Stimulated activated CD4-positive, alpha-beta T cell treated with anti-CD3 and anti-CD28 coated beads, Interleukin-15, amount 100 ng/mL, for 48 hours (primary cell): ENCODE data around the gene THSD7A.

Experiments
- DNase-seq, 2 donors: peaks; one replicate each; pipeline ENCODE4 v3.0.0-alpha.2; 2020; ENCODE audit warnings: low read depth in 2 of 2

The THSD7A gene

DNA sequence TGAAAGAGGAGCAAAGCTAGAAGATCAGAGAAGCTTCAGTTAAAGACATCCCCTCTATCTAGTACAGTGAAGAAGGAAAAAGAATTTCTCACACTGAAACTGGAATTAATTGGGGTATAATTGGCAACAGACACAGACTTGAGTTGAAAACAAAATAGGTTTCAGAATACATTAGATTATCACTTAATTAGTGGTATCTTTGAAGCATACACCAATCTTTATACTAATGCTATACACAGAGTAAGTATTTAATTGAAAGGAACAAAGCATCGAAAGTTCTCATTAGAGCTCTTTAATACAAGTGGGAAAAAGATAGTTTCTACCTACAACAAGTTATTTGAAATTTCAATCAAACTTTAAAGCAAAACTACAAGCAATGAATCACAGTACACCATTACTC is 128.2 kb downstream of the THSD7A start:
- no peak for DNase-seq

DNA sequence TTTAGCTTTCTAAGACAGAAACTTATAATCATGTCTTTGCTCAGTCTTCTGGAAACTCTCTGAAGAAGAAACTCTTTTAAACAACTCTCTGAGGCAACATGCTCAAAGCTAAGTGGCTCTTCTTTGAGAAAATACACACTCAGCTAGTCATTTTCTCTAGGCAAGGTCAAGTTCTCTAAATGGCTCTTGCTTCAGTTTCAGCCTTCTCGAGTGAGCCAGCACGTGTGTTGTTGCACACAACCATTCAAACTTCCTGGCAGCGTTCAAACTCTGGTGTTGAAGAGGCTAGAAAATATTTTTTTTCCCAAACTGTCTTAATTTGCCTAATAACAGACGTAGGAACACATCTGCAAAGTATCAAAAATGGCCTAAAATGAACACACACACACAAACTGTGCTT is 129.1 kb downstream of the THSD7A start:
- DNase-seq, result no peak

DNA sequence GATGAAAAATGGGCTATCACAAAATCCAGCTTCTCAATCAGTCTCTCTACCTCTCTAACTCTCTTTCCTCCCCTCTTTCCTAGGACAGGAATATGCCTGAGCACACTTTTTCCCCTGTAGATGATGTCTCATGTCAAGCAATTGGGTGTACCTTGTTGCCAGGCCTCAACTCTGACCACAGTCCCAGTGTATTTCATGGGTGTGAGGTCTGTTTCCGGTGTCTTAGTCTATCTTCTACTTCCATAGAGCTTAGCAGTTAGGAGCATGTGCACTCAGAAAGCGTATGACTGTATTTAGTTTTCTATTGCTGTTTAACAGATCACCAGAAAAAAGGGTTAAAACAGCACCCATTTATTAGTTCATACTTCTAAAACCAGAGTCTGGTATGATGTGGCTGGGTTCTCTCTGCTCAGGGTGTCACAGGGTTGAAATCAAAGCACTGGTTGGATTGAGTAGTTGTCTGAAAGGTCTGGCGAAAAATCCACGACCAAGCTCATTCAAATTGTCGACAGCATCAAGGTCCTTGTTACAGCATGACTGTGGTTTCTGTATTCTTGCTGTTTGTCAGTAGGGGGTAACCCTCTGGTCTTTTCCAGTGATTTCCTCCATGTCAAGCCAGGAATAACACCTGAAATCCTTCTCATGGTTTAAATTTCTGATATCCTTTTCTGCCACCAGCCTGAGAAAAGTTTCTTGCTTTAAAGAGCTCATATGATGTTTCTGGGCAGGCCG is 130.0 kb downstream of the THSD7A start:
- DNase-seq, result no peak

DNA sequence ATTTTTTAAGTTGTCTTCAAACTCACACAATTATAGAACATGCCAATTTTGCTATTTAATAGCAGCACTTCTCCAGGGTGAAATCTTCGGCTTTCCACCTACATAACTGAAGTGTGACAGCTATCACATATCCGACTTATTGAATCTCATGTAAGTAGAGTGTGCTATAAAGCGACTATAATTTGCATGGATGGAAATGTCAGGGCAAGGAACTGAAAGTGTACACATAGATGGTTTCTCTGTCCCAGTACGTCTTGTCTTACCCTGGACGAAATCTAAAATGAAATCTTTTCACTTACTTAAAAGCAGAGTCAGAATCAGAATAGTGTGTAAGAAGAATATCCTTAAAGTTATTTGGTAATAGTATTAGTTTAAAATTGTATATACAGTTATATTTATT is 132.3 kb downstream of the THSD7A start:
- DNase-seq, result no peak

DNA sequence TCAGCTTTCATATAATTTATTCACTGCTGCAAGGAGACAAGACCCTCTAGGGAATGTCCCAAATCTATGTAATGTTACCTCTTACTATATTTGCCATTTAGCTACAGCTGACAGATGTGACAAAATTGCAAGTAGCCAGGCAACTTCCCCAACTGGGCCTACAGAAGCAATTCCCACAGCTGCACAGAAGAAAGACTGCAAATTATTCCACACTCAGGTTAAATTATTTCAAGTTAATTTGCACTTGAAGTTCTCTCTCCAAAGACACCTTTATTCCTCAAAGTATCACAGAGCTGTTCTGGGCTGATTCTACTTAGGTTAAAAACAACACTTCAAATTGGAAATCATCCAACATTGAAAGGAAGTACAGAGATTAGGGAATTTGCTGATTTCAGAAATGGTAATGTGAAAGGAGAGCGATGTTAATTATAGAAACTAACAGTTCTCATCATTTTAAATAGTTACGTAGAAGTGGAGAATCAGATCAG is 133.6 kb downstream of the THSD7A start:
- DNase-seq, result no peak

- no peak for DNase-seq
Measured at GRCh38 chr7:11690395-11690794, 141.6 kb downstream of the THSD7A start.

GRCh38 chr7:11689096-11689495 is 142.9 kb downstream of the THSD7A start:
- DNase-seq, result no peak

DNA sequence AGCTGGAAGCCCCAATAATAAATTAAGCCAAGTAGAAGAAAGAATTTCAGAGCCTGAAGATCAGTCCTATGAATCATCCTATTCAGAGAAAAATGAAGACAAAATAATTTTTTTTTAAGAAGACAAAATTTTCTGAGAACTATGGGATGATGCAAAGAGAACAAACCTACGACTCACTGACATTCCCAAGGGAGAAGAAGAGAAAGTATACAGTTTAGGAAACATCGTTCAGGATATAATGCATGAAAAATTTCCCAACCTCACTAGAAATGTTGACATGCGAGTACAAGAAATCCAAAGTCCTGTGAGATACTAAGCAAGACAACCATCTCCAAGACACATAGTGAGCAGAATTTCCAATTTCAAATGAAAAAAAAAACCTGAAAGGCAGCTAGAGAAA is 150.5 kb downstream of the THSD7A start:
- DNase-seq, result no peak

- no peak for DNase-seq
Measured at GRCh38 chr7:11675163-11675562, 156.8 kb downstream of the THSD7A start.

DNA sequence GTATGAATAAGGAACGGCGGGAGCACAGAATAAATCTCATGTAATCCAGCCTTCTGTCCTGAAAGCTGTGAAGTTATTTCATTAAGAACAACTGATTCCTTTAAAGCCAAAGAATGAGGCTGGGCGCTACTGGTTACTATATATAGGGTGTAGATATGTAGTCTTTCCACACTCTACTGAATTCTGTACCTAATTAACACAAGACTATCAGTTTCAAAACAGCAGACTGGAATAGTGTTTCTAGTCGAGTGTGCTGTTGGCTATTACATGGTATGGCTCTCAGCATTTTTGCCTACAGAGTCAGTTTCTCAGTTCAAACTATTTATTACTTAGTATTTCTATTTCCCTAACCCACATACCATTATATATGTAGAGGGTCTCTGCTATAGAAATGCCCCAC is 163.3 kb downstream of the THSD7A start:
- no peak for DNase-seq

DNA sequence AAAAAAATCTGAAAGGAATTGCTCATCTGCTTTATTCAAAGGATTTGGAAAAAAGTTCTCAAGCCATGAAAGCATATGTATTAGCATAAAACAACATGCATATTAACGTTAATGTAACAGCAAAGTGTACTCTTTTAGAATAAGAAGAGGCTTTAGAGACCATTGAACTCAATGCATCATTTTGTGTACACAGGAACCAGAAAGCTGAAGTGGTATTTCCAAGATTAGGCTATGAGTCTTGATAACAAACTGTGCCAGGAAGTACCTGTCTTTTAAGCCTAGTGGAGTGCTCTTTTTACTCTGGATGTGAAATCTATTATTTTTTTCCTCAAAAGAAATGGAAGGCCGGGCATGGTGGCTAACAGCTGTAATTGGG is 164.2 kb downstream of the THSD7A start:
- DNase-seq, result no peak

DNA sequence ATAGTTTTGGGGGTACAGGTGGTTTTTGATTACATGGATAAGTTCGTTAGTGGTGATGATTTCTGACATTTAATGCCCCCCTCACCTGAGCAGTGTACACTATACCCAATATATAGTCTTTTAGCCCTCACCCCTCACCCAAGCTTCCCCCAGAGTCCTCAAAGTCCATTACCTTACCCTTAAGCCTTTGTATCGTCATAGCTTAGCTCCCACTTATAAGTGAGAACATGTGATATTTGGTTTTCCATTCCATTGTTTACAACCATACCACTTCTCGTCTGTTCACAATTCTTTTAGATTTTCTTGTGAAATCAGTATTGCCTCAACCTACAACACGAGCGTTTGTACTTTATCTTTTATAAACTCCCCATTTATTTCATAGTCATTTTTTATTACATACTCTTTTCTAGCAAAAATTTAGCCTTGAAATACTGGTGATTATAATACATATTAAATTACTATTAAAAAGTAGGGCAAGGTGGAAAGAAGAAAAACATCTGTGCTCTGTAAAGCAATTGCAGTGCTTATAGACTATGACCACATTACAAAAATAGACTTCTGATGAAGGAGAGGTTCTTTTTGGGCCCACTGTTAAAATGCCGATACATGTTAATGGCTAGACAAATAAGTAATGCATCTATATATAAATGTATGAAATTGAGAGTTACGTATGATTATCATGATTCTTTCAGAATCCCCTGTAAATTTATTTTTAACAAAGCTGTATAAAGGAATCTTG is 164.8 kb downstream of the THSD7A start:
- DNase-seq, result no peak

DNA sequence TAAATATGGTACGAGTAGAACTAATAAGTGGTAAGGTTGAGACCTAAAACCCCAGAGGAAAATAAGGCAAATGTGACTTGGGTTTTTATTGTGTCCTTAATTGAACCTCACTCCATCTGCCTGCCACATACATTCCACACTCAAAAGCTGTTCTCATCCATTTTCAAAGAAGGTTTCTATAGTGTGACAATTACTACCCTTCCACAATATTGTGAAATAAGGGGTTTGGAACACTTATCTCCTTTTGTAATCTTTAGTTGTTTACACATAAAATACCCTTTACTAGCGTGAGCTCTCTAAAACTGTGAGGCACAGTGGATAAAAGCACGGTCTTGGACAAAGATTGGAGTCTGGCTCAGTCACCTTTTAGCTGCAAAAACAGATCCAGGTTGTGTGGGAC is 166.6 kb downstream of the THSD7A start:
- no peak for DNase-seq

GRCh38 chr7:11655642-11656041 is 176.4 kb downstream of the THSD7A start:
- DNase-seq, result no peak

DNA sequence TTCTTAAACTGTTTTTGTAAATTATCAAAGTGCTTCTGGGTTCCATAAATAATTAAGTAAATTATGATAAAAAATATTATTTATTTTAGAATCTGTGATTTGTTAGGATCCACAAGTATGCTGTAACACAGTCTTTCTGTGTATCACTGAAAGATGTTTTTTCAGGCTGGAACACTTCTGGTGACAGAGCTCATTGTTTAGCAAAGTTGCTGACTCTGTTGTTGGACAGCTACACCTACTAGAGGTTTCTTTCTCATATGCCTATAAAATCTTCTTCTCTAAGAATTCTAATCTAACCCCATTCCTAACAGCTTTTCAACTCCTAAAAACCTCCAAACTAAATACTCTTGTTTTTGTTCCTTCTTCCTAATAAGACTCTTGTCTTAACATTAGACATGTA is 176.8 kb downstream of the THSD7A start:
- no peak for DNase-seq

GRCh38 chr7:11650500-11650899 is 181.5 kb downstream of the THSD7A start:
- no peak for DNase-seq

GRCh38 chr7:11650030-11650429 is 182.0 kb downstream of the THSD7A start:
- no peak for DNase-seq

GRCh38 chr7:11648980-11649379 is 183.0 kb downstream of the THSD7A start:
- no peak for DNase-seq

DNA sequence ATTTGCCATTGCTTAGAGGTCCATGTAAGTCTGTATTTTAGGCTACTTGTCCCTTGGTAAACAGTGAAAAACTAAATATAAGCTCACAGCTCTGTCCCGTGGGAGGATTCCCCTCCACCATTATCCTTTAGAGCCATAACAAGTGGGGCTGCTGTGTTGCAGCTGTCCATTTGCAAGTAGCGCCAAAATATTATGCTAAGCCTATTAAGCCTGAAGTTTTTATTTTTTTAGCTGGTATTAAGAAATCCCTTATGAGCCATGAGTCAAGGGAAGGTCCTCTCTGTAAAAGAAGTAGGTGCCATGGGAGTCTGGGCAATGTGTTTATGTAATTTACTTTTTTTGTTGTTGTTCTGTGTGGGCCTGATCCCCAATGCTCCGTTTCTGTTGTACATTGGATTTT is 183.9 kb downstream of the THSD7A start:
- DNase-seq, result no peak

- no peak for DNase-seq
Measured at GRCh38 chr7:11642841-11643240, 189.2 kb downstream of the THSD7A start.

DNA sequence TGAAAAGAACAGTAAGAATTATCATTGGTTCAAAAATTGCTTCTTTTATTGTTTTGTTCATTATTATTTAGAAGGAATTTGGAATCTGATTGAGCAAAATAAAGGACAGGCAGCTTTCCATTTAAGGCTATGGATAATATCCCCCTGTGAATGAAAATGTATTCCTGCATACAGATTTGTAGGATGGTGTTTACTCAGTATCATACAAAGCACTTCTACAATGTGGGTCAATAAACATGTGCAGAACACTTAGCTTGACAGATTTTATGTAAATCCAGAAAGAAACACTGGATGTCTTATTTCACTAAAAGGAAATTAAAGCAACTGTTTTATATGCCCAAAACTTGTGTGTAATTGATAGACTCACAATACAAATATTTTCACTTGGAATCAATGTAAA is 189.7 kb downstream of the THSD7A start:
- DNase-seq, result no peak

DNA sequence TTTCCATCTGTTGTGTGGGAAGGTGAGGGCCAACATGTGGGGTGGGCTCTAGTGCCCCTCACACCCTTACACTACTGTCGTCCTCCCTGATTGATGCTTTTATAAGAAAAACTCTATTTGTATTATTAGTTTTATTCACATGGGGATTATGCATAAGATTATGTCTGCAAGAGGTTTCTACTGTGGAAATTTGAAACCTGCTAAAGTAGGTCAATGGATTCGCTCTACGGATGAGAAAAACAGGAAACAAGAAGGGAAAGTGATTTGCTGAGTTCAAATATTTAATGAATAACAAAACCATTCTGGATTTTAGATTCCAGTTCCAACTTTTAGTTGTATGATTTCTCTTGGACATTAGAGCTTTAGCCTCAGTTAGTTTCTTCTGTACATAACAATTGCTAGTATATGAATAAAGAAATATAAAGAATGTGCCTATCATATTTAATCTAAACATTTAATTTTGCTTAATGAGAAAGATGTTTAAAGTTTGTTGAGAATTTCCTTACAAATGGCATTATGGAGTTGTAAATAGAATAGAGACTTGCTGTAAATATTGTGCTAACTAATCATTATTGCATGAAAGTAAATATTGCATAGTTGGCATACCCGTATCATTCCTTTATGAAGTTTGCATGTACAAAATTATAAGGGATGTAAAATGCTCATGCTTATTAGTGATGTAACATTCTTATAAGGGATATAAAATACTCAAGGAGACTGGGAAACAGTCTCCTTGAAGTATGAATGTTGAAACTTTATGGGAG is 193.8 kb downstream of the THSD7A start:
- DNase-seq, result no peak

DNA sequence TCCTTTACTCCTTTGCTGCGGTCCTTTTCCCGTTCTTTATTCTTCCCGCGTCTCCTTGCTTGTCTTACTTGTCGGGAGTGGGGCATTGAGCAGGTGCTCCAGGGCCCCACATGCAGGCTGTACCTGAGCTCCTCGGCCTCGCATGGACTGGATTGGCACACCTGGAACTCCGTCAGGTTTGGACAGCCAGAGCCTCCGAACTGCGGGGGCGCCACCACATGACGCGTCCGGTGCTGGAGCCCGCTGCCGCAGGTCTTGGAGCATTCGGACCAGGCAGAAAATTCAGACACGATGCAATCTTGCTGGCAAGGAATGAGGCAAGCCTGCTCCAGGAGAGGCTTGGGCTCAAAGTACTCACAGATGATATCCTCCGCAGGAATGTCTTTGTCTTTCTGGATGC is 195.7 kb downstream of the THSD7A start:
- DNase-seq, result no peak
